Activated T-helper 1 cell treated with anti-CD3 and anti-CD28 coated beads, Interleukin-12 subunit alpha, Interleukin-12 subunit beta, Interleukin-2, Interleukin-4 antibody, amounts not matched to agents 30 ng/mL and 10 ng/mL and 1 ng/mL, durations not matched to agents 14 hours and 24 hours and 36 hours (primary cell): Measurements from ENCODE around the gene COBL. TPM values are rescaled to one million over a fixed set of nuclear protein-coding genes. Genes with fewer than 3 reads are reported as not detected.

Source experiments
- DNase-seq: peaks from one replicate; pipeline ENCODE4 v3.0.0; 2021; ENCODE audit warnings: low spot score
- H3K27ac Mint-ChIP-seq: one replicate; pipeline ENCODE4 v1.8.0; 2021; ENCODE audit warnings: mild to moderate bottlenecking, mixed read lengths
- H3K27me3 Mint-ChIP-seq: one replicate; pipeline ENCODE4 v1.8.0; 2022; ENCODE audit warnings: mild to moderate bottlenecking, moderate library complexity, mixed read lengths; ENCODE audit not compliant: insufficient read depth
- H3K36me3 Mint-ChIP-seq: one replicate; pipeline ENCODE4 v1.8.0; 2021; ENCODE audit warnings: low read depth, mixed read lengths
- H3K4me1 Mint-ChIP-seq: one replicate; pipeline ENCODE4 v1.8.0; 2021; ENCODE audit warnings: low read depth, mixed read lengths
- H3K4me3 Mint-ChIP-seq: one replicate; pipeline ENCODE4 v1.8.0; 2021; ENCODE audit warnings: mild to moderate bottlenecking, moderate library complexity, mixed read lengths
- H3K9me3 Mint-ChIP-seq: one replicate; pipeline ENCODE4 v1.8.0; 2021; ENCODE audit warnings: mixed read lengths
- intact Hi-C: fragments of 100-400 bp; cut with micrococcal nuclease; formaldehyde crosslinking; loops from one replicate; pipeline ENCODE4 v1.15.1; 2024
- total RNA-seq: library from RNA; stranded (reverse); gene quantifications from 2 replicates; pipeline ENCODE4 v1.2.3, GENCODE V29; 2022

The COBL gene
- total RNA-seq, 1 donor from 2014 or later = not detected

- no peaks in the 10 kb centered on the region for H3K9me3 Mint-ChIP-seq
- no peaks in the 10 kb centered on the region for H3K4me1 Mint-ChIP-seq
- no peak for DNase-seq
- H3K36me3 Mint-ChIP-seq = no peaks in the 10 kb centered on the region
- no peak overlapping the region for H3K27ac Mint-ChIP-seq
- intact Hi-C loops = no loop called here
- H3K4me3 Mint-ChIP-seq = no peak overlapping the region
- peaks cover 1% of the 10 kb centered on the region for H3K27me3 Mint-ChIP-seq
These were observed 24.0 kb downstream of the COBL start for GRCh38 chr7:51292596-51292995.

- Mint-ChIP-seq H3K27ac (no peak overlapping the region), H3K4me1 (no peaks in the 10 kb centered on the region), H3K36me3 (no peaks in the 10 kb centered on the region), H3K27me3 (no peaks in the 10 kb centered on the region), H3K9me3 (no peaks in the 10 kb centered on the region), H3K4me3 (no peak overlapping the region)
- DNase-seq = no peak
- intact Hi-C loops = no loop called here
These were observed 25.7 kb downstream of the COBL start for GRCh38 chr7:51290702-51291540.

- no peak for DNase-seq
- no peaks in the 10 kb centered on the region for H3K9me3 Mint-ChIP-seq
- no peak overlapping the region for H3K27ac Mint-ChIP-seq
- intact Hi-C loops = no loop called here
- no peaks in the 10 kb centered on the region for H3K36me3 Mint-ChIP-seq
- no peak overlapping the region for H3K4me3 Mint-ChIP-seq
- no peaks in the 10 kb centered on the region for H3K4me1 Mint-ChIP-seq
- H3K27me3 Mint-ChIP-seq = no peaks in the 10 kb centered on the region
These were observed 26.3 kb downstream of the COBL start for GRCh38 chr7:51290304-51290637.

- Mint-ChIP-seq H3K27me3 (peaks cover 2% of the 10 kb centered on the region), H3K27ac (no peak overlapping the region), H3K4me3 (no peak overlapping the region), H3K9me3 (no peaks in the 10 kb centered on the region), H3K4me1 (no peaks in the 10 kb centered on the region), H3K36me3 (no peaks in the 10 kb centered on the region)
- intact Hi-C loops = no loop called here
- no peak for DNase-seq
These were observed 26.8 kb downstream of the COBL start for GRCh38 chr7:51289623-51290303.

- Mint-ChIP-seq H3K4me1 (no peaks in the 10 kb centered on the region), H3K9me3 (no peaks in the 10 kb centered on the region), H3K27ac (no peak overlapping the region), H3K4me3 (no peak overlapping the region), H3K36me3 (no peaks in the 10 kb centered on the region), H3K27me3 (peaks cover 2% of the 10 kb centered on the region)
- DNase-seq = no peak
- intact Hi-C loops = no loop called here
These were observed 27.6 kb downstream of the COBL start for GRCh38 chr7:51288896-51289622.

- no peaks in the 10 kb centered on the region for H3K9me3 Mint-ChIP-seq
- no peaks in the 10 kb centered on the region for H3K36me3 Mint-ChIP-seq
- peaks cover 10% of the 10 kb centered on the region for H3K27me3 Mint-ChIP-seq
- no peak overlapping the region for H3K4me3 Mint-ChIP-seq
- no peak overlapping the region for H3K27ac Mint-ChIP-seq
- H3K4me1 Mint-ChIP-seq = no peaks in the 10 kb centered on the region
- intact Hi-C loops = no loop called here
- DNase-seq = no peak
These were observed 30.2 kb downstream of the COBL start for GRCh38 chr7:51286401-51286800.

GRCh38 chr7:51280156-51280555, 36.5 kb downstream of the COBL start:
- H3K9me3 Mint-ChIP-seq = no peaks in the 10 kb centered on the region
- no peaks in the 10 kb centered on the region for H3K36me3 Mint-ChIP-seq
- DNase-seq = no peak
- intact Hi-C loops = no loop called here
- peaks cover 13% of the 10 kb centered on the region for H3K27me3 Mint-ChIP-seq
- H3K4me1 Mint-ChIP-seq = no peaks in the 10 kb centered on the region
- H3K4me3 Mint-ChIP-seq = no peak overlapping the region
- H3K27ac Mint-ChIP-seq = no peak overlapping the region

GRCh38 chr7:51279391-51280023, 37.1 kb downstream of the COBL start:
- H3K27ac Mint-ChIP-seq = no peak overlapping the region
- no peaks in the 10 kb centered on the region for H3K9me3 Mint-ChIP-seq
- H3K27me3 Mint-ChIP-seq = peaks cover 12% of the 10 kb centered on the region

GRCh38 chr7:51278797-51279196, 37.8 kb downstream of the COBL start:
- no peak overlapping the region for H3K4me3 Mint-ChIP-seq
- intact Hi-C loops = no loop called here
- H3K4me1 Mint-ChIP-seq = no peaks in the 10 kb centered on the region
- H3K27me3 Mint-ChIP-seq = peaks cover 12% of the 10 kb centered on the region
- no peak for DNase-seq
- H3K9me3 Mint-ChIP-seq = no peaks in the 10 kb centered on the region
- no peak overlapping the region for H3K27ac Mint-ChIP-seq
- no peaks in the 10 kb centered on the region for H3K36me3 Mint-ChIP-seq

More at GRCh38 chr7:51279391-51280023, 37.1 kb downstream of the COBL start:
- DNase-seq = no peak
- intact Hi-C loops = no loop called here
- Mint-ChIP-seq H3K4me1 (no peaks in the 10 kb centered on the region), H3K4me3 (no peak overlapping the region), H3K36me3 (no peaks in the 10 kb centered on the region)

GRCh38 chr7:51276967-51277366, 39.6 kb downstream of the COBL start:
- no peak for DNase-seq
- Mint-ChIP-seq H3K27me3 (peaks cover 4% of the 10 kb centered on the region), H3K9me3 (no peaks in the 10 kb centered on the region), H3K27ac (no peak overlapping the region), H3K4me1 (no peaks in the 10 kb centered on the region), H3K36me3 (no peaks in the 10 kb centered on the region), H3K4me3 (no peak overlapping the region)
- intact Hi-C loops = no loop called here

GRCh38 chr7:51276091-51276605, 40.5 kb downstream of the COBL start:
- Mint-ChIP-seq H3K4me1 (no peaks in the 10 kb centered on the region), H3K4me3 (no peak overlapping the region)

GRCh38 chr7:51275532-51275931, 41.1 kb downstream of the COBL start:
- H3K36me3 Mint-ChIP-seq = no peaks in the 10 kb centered on the region
- H3K4me3 Mint-ChIP-seq = no peak overlapping the region
- intact Hi-C loops = no loop called here
- no peak for DNase-seq
- peaks cover 4% of the 10 kb centered on the region for H3K27me3 Mint-ChIP-seq
- no peak overlapping the region for H3K27ac Mint-ChIP-seq
- no peaks in the 10 kb centered on the region for H3K4me1 Mint-ChIP-seq
- H3K9me3 Mint-ChIP-seq = no peaks in the 10 kb centered on the region

More at GRCh38 chr7:51276091-51276605, 40.5 kb downstream of the COBL start:
- H3K27me3 Mint-ChIP-seq = peaks cover 4% of the 10 kb centered on the region
- intact Hi-C loops = no loop called here
- no peak overlapping the region for H3K27ac Mint-ChIP-seq
- no peak for DNase-seq
- H3K9me3 Mint-ChIP-seq = no peaks in the 10 kb centered on the region
- H3K36me3 Mint-ChIP-seq = no peaks in the 10 kb centered on the region
